ENCODE data around the gene PNMA3. TPM values are rescaled to one million over a fixed set of nuclear protein-coding genes. Genes with fewer than 3 reads are reported as not detected.

PNMA3 gene
- total and polyA plus RNA-seq, 2 of the 4 experiments (the other 2 are of a cell fraction), result 0.03 TPM; not detected in 1

GRCh38 chrX:153052534-153052933, 3.7 kb upstream of the PNMA3 start:
- TF ChIP-seq MAZ (IDR thresholded peaks at IDR 0.05; ENCODE audit: borderline replicate concordance, low read depth, low read length) (no peak), RCOR1 (IDR thresholded peaks at IDR 0.05; ENCODE audit: insufficient replicate concordance, low read length) (no peak), MXI1 (IDR thresholded peaks at IDR 0.05; ENCODE audit: borderline replicate concordance, low read depth, low read length) (no peak), CHD1 (IDR thresholded peaks at IDR 0.05; ENCODE audit: low read depth, low read length) (no peak), BHLHE40 (IDR thresholded peaks at IDR 0.05; ENCODE audit: low read depth, low read length) (no peak), POLR2A (IDR thresholded peaks at IDR 0.05; ENCODE audit: low read depth, low read length) (no peak), SMC3 (IDR thresholded peaks at IDR 0.05; ENCODE audit: low read depth, low read length) (no peak), RFX5 (IDR thresholded peaks at IDR 0.05; ENCODE audit: low read depth, low read length) (no peak), MAFK (IDR thresholded peaks at IDR 0.05; ENCODE audit: low read depth, low read length) (no peak)
- TF ChIP-seq, protein P1, sequence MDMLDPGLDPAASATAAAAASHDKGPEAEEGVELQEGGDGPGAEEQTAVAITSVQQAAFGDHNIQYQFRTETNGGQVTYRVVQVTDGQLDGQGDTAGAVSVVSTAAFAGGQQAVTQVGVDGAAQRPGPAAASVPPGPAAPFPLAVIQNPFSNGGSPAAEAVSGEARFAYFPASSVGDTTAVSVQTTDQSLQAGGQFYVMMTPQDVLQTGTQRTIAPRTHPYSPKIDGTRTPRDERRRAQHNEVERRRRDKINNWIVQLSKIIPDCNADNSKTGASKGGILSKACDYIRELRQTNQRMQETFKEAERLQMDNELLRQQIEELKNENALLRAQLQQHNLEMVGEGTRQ (IDR thresholded peaks at IDR 0.05; ENCODE audit: low read depth, low read length), result no peak
- in situ Hi-C loops (cut with MboI; ENCODE audit: low sequenced_read_pairs) (no loop called here), dilution Hi-C loops (cut with HindIII; ENCODE audit: low sequenced_read_pairs, unreplicated experiment) (no loop called here), intact Hi-C loops (cut with micrococcal nuclease) (no loop called here)
- ChIA-PET POLR2A (ENCODE audit: unreplicated experiment) (no interaction called here), CTCF (no interaction called here)
- no TSS peak for BruUV-seq (replicated peaks)
- Histone ChIP-seq H2AK9ac (replicated peaks; ENCODE audit: low read depth, low read length, poor library complexity) (no peak overlapping the region), H3K56ac (ENCODE audit: extremely low read depth, insufficient read depth, low read length) (no peak overlapping the region), H3K4ac (ENCODE audit: low read depth, low read length) (no peak overlapping the region), H3K9ac (ENCODE audit: low read depth, low read length) (no peak overlapping the region), H3K27me3 (ENCODE audit: control insufficient read depth, insufficient read depth, low read length) (peaks cover 16% of the 10 kb centered on the region), H4K91ac (ENCODE audit: insufficient read depth, low read depth, low read length) (no peak overlapping the region), H3K4me2 (ENCODE audit: low read depth, low read length) (no peak overlapping the region), H3K27ac (ENCODE audit: insufficient read depth, low read length) (no peak overlapping the region), H2BK15ac (ENCODE audit: low read depth, low read length) (no peak overlapping the region), H3K14ac (replicated peaks; ENCODE audit: low read depth, low read length) (no peak overlapping the region), H2AK5ac (ENCODE audit: low read depth, low read length) (no peak overlapping the region), H2BK20ac (ENCODE audit: low read depth, low read length) (no peak overlapping the region), H3K4me1 (ENCODE audit: control insufficient read depth, insufficient read depth, low read length) (no peaks in the 10 kb centered on the region), H3K9me3 (ENCODE audit: control insufficient read depth, insufficient read depth, low read length) (peaks cover 6% of the 10 kb centered on the region), H4K8ac (ENCODE audit: low read depth in 2 of 2, low read length in 2 of 2) (no peak overlapping the region), H4K20me1 (ENCODE audit: insufficient read depth, low read length) (no peaks in the 10 kb centered on the region), H3K79me1 (ENCODE audit: low read depth in 1 of 2, low read length in 2 of 2) (no peaks in the 10 kb centered on the region), H4K5ac (ENCODE audit: low read depth, low read length) (no peak overlapping the region), H3K18ac (ENCODE audit: low read depth, low read length) (no peak overlapping the region), H3K23ac (ENCODE audit: low read depth, low read length) (no peak overlapping the region), H3K4me3 (ENCODE audit: insufficient read depth, low read depth, low read length) (no peak overlapping the region), H3K36me3 (ENCODE audit: control insufficient read depth, insufficient read depth, low read length) (no peaks in the 10 kb centered on the region), H2AFZ (replicated peaks; ENCODE audit: low read length, poor library complexity) (no peak overlapping the region), H2BK5ac (ENCODE audit: low read depth, low read length, poor library complexity, severe bottlenecking) (no peak overlapping the region), H2BK120ac (ENCODE audit: low read depth, low read length) (no peak overlapping the region), H3K9me1 (ENCODE audit: insufficient read depth, low read length) (no peaks in the 10 kb centered on the region)
- WGBS, 2 experiments (ENCODE audit: extremely low coverage in 2 of 2, insufficient read length in 1 of 2), result no CpG with 5 or more reads among the region's 1 CpG
- DNase-seq (no peak), ATAC-seq (ENCODE audit: low read depth) (no peak)
